ENCODE data around the gene MATN4.

The MATN4 gene

GRCh38 chr20:45315672-45316071 lies 7.6 kb upstream of the MATN4 start:
- no peak for DNase-seq (ENCODE audit: low read depth in 2 of 2)

GRCh38 chr20:45313943-45314342 lies 5.8 kb upstream of the MATN4 start:
- DNase-seq (ENCODE audit: low read depth in 2 of 2) = no peak

- no peak for DNase-seq (ENCODE audit: low read depth in 2 of 2)
Measured at GRCh38 chr20:45313065-45313695, 5.1 kb upstream of the MATN4 start.

- no peak for DNase-seq (ENCODE audit: low read depth in 2 of 2)
Measured at GRCh38 chr20:45312241-45312640, 4.1 kb upstream of the MATN4 start.

- DNase-seq (ENCODE audit: low read depth in 2 of 2) = peak; percentile 57 to 64
Measured at GRCh38 chr20:45311589-45312211, 3.6 kb upstream of the MATN4 start.

- no peak for DNase-seq (ENCODE audit: low read depth in 2 of 2)
Measured at GRCh38 chr20:45309075-45309474, 976 bp upstream of the MATN4 start.

GRCh38 chr20:45307076-45307640 lies 941 bp downstream of the MATN4 start:
- no peak for DNase-seq (ENCODE audit: low read depth in 2 of 2)

- DNase-seq (ENCODE audit: low read depth in 2 of 2) = peak; percentile 45
Measured at GRCh38 chr20:45306431-45306982, 1.6 kb downstream of the MATN4 start, which contains the start of gene RBPJL. Gene RBPJL, plus strand, starts transcription at chr20:45306840. Its CDS starts 83 bp downstream, at chr20:45306923.

GRCh38 chr20:45305262-45305661 lies 2.8 kb downstream of the MATN4 start:
- DNase-seq (ENCODE audit: low read depth in 2 of 2) = no peak

GRCh38 chr20:45304464-45304999 lies 3.6 kb downstream of the MATN4 start:
- no peak for DNase-seq (ENCODE audit: low read depth in 2 of 2)

GRCh38 chr20:45303586-45304463 lies 4.3 kb downstream of the MATN4 start:
- DNase-seq (ENCODE audit: low read depth in 2 of 2) = no peak

GRCh38 chr20:45301824-45302271 lies 6.3 kb downstream of the MATN4 start:
- no peak for DNase-seq (ENCODE audit: low read depth in 2 of 2)

- DNase-seq (ENCODE audit: low read depth in 2 of 2) = peak in 1 of 2 donors; percentile 50
Measured at GRCh38 chr20:45300961-45301360, 7.1 kb downstream of the MATN4 start.

- no peak for DNase-seq (ENCODE audit: low read depth in 2 of 2)
Measured at GRCh38 chr20:45299786-45300185, 8.3 kb downstream of the MATN4 start.

- no peak for DNase-seq (ENCODE audit: low read depth in 2 of 2)
Measured at GRCh38 chr20:45297786-45298497, 10.2 kb downstream of the MATN4 start.

- no peak for DNase-seq (ENCODE audit: low read depth in 2 of 2)
Measured at GRCh38 chr20:45294659-45295058, 13.4 kb downstream of the MATN4 start.

GRCh38 chr20:45294003-45294368 lies 14.1 kb downstream of the MATN4 start:
- DNase-seq (ENCODE audit: low read depth in 2 of 2) = no peak

- DNase-seq (ENCODE audit: low read depth in 2 of 2) = peak; percentile 78 to 82
Measured at GRCh38 chr20:45293041-45294002, 14.8 kb downstream of the MATN4 start.

GRCh38 chr20:45292343-45292742 lies 15.8 kb downstream of the MATN4 start:
- no peak for DNase-seq (ENCODE audit: low read depth in 2 of 2)

- no peak for DNase-seq (ENCODE audit: low read depth in 2 of 2)
Measured at GRCh38 chr20:45291526-45291925, 16.6 kb downstream of the MATN4 start.

Data from stimulated activated CD8-positive, alpha-beta memory T cell treated with anti-CD3 and anti-CD28 coated beads, Interleukin-2, amount 100 ng/mL, for 48 hours (primary cell).